H7 (cell line): ENCODE data around the gene IFITM1. TPM values are rescaled to one million over a fixed set of nuclear protein-coding genes. Genes with fewer than 3 reads are reported as not detected.
"Not testable (repeated sequence)": the region's sequence is repeated elsewhere in the genome, so short reads cannot be mapped to it uniquely, and the experiment has no call there.

Experiments used
- DNase-seq: peaks from one replicate; pipeline ENCODE4 v3.0.0; 2012
- H3K27me3 ChIP-seq: 2 replicates; pipeline ENCODE4 v1.6.0; 2011; ENCODE audit warnings: mild to moderate bottlenecking, low read length; ENCODE audit not compliant: control insufficient read depth, insufficient read depth
- H3K36me3 ChIP-seq: replicated peaks from 2 replicates; pipeline ENCODE4 v1.5.1; 2011; ENCODE audit warnings: low read length; ENCODE audit not compliant: control insufficient read depth, insufficient read depth
- H3K4me3 ChIP-seq: 2 replicates; pipeline ENCODE4 v1.5.1; 2011; ENCODE audit warnings: low read depth, mild to moderate bottlenecking, control low read depth, low read length, moderate library complexity; ENCODE audit not compliant: insufficient read depth
- total RNA-seq: library from RNA; depleted of rRNA; stranded (reverse); fragments of >200 nt; shearing (Covaris generic); gene quantifications from 2 replicates; pipeline ENCODE4 v1.2.3, GENCODE V29; 2014

Gene IFITM1
- total RNA-seq, 1 experiment from 2014 or later: 1,404 TPM

- peak; percentile 29 for DNase-seq
- no peaks in the 10 kb centered on the region for H3K27me3 ChIP-seq
- H3K4me3 ChIP-seq: no peak overlapping the region
- H3K36me3 ChIP-seq: no peaks in the 10 kb centered on the region
Observed at GRCh38 chr11:330694-331357, 17.0 kb downstream of the IFITM1 start.

- Histone ChIP-seq H3K36me3 (no peaks in the 10 kb centered on the region), H3K27me3 (no peaks in the 10 kb centered on the region), H3K4me3 (no peak overlapping the region)
- DNase-seq: no peak
Observed at GRCh38 chr11:331358-332060, 17.7 kb downstream of the IFITM1 start.

- Histone ChIP-seq H3K27me3 (no peaks in the 10 kb centered on the region), H3K36me3 (no peaks in the 10 kb centered on the region), H3K4me3 (no peak overlapping the region)
- no peak for DNase-seq
Observed at GRCh38 chr11:332651-333480, 19.0 kb downstream of the IFITM1 start.

GRCh38 chr11:333616-334263 is 19.9 kb downstream of the IFITM1 start:
- DNase-seq, H3K4me3 ChIP-seq, H3K36me3 ChIP-seq, H3K27me3 ChIP-seq: not testable (repeated sequence)

GRCh38 chr11:334264-334994 is 20.6 kb downstream of the IFITM1 start:
- Histone ChIP-seq H3K36me3 (no peaks in the 10 kb centered on the region), H3K4me3 (no peak overlapping the region), H3K27me3 (no peaks in the 10 kb centered on the region)
- DNase-seq: peak; percentile 84

GRCh38 chr11:335779-336658 is 22.2 kb downstream of the IFITM1 start:
- no peak for DNase-seq
- Histone ChIP-seq H3K4me3 (no peak overlapping the region), H3K36me3 (no peaks in the 10 kb centered on the region), H3K27me3 (no peaks in the 10 kb centered on the region)

GRCh38 chr11:336659-337198 is 22.9 kb downstream of the IFITM1 start:
- no peaks in the 10 kb centered on the region for H3K36me3 ChIP-seq
- DNase-seq: no peak
- H3K27me3 ChIP-seq: no peaks in the 10 kb centered on the region
- H3K4me3 ChIP-seq: no peak overlapping the region

GRCh38 chr11:337711-338110 is 23.9 kb downstream of the IFITM1 start:
- H3K27me3 ChIP-seq: no peaks in the 10 kb centered on the region
- no peak for DNase-seq
- H3K4me3 ChIP-seq: no peak overlapping the region
- H3K36me3 ChIP-seq: no peaks in the 10 kb centered on the region

GRCh38 chr11:339963-340362 is 26.1 kb downstream of the IFITM1 start:
- DNase-seq: no peak
- Histone ChIP-seq H3K36me3 (no peaks in the 10 kb centered on the region), H3K27me3 (no peaks in the 10 kb centered on the region), H3K4me3 (no peak overlapping the region)

GRCh38 chr11:340539-341512 is 27.0 kb downstream of the IFITM1 start:
- DNase-seq: no peak
- Histone ChIP-seq H3K36me3 (no peaks in the 10 kb centered on the region), H3K27me3 (no peaks in the 10 kb centered on the region), H3K4me3 (no peak overlapping the region)

GRCh38 chr11:342328-342727 is 28.5 kb downstream of the IFITM1 start:
- no peak for DNase-seq
- Histone ChIP-seq H3K36me3 (no peaks in the 10 kb centered on the region), H3K4me3 (no peak overlapping the region), H3K27me3 (no peaks in the 10 kb centered on the region)

- no peaks in the 10 kb centered on the region for H3K36me3 ChIP-seq
- no peak overlapping the region for H3K4me3 ChIP-seq
- no peaks in the 10 kb centered on the region for H3K27me3 ChIP-seq
- no peak for DNase-seq
Observed at GRCh38 chr11:344836-345578, 31.2 kb downstream of the IFITM1 start.
